ENCODE data around the gene TNXB.
A peak's percentile ranks its signal among the peaks of the same experiment; 100 is the strongest.
"Not testable (repeated sequence)": the region's sequence is repeated elsewhere in the genome, so short reads cannot be mapped to it uniquely, and the experiment has no call there.

The TNXB gene

DNA sequence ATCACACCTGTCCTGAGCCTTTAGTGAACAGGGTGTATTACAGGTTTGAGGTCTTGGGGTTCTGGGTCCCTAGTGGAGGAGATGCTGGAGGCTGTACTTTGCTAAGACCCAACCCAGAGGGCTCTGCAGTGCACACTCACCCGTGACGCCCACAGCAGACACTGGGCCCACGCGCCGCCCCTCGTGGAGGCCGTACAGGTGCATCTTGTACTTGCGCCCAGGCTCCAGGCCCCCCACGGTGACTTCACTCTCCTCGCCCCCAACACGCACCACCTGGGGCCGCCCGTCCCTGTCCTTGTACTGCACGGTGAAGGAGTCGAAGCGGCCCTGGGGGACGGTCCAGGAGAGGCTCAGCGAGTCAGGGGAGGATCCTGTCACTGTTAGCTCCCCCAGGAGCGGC lies 41.6 kb downstream of the TNXB start:
- DNase-seq, result not testable (repeated sequence)

DNA sequence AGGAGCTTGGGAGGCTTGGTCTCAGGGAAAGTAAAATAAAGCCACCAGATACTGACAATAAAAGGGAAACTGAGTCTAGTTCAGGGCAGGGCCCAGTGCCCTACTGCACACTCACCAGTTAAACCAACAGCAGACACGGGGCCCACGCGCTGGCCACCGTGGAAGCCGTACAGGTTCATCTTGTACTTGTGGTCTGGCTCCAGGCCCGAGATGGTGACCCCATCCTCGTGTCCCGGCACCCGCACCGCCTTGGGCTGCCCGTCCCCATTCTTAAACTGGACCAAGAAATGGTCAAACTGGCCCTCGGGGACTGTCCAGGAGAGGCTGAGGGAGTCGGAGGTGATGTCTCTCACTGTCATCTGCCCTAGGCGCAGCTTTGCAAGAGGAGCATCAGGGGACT lies 44.4 kb downstream of the TNXB start:
- no peak for DNase-seq

DNA sequence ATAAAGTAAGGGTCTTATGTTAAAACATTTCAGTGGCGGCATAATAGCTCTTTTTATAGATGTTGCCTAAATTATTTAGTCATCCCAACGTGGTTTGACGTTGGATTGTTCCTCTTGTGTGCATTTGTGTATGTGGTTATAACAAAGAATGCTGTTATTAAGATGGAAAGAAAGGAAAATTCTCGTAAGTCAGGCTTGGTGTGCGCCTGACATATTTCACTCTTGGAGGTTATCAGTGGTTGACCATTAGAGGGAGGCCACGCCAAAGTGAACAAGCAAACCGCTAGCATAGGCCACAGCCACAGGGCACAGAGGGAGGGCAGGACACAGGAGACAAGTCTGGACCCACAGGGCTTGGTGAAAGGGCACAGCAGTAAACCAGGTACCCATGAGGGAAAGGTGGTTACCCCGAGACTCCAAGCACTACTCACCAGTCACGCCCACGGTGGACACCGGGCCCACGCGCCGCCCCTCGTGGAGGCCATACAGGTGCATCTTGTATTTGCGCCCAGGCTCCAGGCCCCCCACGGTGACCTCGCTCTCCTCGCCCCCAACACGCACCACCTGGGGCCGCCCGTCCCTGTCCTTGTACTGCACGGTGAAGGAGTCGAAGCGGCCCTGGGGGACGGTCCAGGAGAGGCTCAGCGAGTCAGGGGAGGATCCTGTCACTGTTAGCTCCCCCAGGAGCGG lies 48.0 kb downstream of the TNXB start:
- DNase-seq, result no peak

DNA sequence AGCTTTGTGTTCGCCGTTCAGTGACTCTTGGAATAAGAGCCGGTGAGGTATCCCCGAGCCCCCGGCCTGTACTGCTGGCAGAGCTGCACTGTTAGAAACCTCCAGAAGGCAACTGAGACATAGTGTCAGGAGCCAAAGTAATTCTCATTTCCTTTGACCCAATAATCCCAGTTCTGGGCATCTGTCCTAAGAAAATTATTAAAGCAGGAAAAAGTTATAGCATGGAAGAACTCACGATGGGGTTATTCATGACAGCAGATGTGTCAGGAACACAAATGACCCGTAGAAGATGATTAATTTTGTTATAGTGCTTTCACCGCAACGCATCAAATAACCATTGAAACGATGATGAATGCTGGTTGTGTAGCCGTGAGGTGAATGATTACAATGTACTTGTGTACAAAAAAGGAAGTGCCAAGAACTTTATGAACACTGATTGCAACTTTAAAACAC lies 50.6 kb downstream of the TNXB start:
- peak in 5 of 58 donors; percentile 9 to 15 (median 10) for DNase-seq

DNA sequence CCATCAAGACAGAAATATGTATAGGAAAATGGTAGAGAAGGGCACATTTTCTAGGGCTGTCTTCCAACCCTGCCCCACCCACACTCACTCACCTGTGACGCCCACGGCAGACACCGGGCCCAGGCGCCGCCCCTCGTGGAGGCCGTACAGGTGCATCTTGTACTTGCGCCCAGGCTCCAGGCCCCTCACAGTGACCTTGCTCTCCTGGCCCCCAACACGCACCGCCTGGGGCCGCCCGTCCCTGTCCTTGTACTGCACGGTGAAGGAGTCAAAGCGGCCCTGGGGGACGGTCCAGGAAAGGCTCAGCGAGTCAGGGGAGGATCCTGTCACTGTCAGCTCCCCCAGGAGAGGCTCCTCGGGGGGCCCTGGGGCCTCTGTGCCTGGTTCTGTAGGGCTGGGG lies 51.2 kb downstream of the TNXB start:
- no peak for DNase-seq

DNA sequence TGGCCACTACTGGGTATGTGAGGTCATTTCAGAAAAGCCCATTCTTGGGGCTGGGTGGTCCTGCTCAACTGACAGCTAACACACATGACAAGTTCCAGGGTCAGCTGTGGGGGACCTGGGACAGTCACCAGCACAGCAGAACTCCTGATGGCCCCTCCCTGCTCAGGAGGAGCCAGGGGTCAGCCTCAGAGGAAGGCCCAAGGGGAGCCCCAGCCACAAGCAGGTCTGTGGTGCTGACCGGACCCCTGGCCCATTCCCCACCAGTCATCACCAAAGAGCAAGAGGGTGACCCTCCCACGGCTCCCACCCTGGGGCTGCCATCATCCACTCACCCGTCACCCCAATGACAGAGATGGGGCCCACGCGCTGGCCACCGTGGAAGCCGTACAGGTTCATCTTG lies 52.9 kb downstream of the TNXB start:
- DNase-seq, result no peak

DNA sequence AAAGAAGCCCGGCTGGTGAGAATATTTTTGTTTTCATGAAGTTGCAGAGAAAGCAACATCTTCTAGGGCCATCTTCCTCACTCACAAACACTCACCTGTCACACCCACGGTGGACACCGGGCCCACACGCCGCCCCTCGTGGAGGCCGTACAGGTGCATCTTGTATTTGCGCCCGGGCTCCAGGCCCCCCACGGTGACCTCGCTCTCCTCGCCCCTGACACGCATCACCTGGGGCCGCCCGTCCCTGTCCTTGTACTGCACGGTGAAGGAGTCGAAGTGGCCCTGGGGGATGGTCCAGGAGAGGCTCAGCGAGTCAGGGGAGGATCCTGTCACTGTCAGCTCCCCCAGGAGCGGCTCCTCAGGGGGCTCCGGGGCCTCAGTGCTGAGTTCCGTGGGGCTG lies 53.4 kb downstream of the TNXB start:
- DNase-seq, result not testable (repeated sequence)

DNA sequence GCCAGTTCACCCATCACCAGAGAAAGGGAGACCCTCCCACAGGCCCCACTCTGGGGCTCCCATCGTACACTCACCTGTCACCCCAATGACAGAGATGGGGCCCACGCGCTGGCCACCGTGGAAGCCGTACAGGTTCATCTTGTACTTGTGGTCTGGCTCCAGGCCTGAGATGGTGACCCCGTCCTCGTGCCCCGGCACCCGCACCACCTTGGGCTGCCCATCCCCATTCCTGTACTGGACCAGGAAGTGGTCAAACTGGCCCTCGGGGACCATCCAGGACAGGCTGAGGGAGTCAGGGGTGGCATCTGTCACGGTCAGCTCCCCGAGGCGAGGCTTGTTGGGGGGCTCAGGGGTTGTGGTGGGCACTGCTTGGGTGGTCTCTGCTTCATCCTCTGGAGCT lies 55.8 kb downstream of the TNXB start:
- DNase-seq, result not testable (repeated sequence)

DNA sequence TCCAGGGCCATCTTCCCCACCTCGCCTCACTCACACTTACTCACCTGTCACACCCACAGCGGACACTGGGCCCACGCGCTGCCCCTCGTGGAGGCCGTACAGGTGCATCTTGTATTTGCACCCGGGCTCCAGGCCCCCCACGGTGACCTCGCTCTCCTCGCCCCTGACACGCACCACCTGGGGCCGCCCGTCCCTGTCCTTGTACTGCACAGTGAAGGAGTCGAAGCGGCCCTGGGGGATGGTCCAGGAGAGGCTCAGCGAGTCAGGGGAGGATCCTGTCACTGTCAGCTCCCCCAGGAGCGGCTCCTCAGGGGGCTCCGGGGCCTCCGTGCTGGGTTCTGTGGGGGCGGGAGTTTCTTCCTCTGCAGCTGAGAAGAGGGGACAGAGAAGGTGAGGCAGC lies 56.5 kb downstream of the TNXB start:
- not testable (repeated sequence) for DNase-seq

DNA sequence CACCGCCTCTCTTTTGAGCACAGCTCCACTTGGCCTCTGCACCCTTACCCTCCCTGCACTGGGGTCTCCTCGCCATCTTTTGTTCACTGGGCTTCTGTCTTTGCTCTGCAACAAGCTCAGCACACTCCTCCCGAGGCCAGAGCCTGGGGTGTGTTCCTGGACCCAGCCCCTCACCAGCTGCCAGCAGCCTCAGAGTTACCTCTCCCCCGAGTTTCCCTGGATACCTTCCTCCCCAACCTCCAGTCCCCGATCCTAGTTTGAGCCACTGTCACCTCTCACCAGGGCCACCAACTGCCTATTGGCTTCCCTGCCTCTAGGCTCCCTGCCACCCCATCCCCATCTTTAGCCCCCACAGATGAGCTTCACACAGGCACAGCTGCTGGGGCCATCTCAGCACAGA lies 58.6 kb downstream of the TNXB start:
- DNase-seq, result no peak

DNA sequence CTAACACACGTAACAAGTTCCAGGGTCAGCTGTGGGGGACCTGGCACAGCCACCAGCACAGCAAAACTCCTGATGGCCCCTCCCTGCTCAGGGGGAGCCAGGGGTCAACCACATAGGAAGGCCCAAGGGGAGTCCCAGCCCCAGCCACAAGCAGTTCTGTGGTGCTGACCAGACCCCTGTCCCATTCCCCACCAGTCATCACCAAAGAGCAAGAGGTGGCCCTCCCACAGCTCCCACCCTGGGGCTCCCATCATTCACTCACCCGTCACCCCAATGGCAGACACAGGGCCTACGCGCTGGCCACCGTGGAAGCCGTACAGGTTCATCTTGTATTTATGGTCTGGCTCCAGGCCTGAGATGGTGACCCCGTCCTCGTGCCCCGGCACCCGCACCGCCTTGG lies 59.4 kb downstream of the TNXB start:
- not testable (repeated sequence) for DNase-seq

DNA sequence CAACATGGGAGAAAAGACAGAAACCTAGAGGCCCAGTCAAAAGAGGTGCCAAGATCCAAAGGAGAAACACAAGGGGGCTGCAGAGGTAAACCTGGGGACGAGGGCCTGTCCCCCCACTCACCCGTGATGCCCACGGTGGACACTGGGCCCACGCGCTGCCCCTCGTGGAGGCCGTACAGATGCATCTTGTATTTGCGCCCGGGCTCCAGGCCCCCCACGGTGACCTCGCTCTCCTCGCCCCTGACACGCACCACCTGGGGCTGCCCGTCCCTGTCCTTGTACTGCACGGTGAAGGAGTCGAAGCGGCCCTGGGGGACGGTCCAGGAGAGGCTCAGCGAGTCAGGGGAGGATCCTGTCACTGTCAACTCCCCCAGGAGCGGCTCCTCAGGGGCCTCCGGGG lies 60.0 kb downstream of the TNXB start:
- DNase-seq, result not testable (repeated sequence)

DNA sequence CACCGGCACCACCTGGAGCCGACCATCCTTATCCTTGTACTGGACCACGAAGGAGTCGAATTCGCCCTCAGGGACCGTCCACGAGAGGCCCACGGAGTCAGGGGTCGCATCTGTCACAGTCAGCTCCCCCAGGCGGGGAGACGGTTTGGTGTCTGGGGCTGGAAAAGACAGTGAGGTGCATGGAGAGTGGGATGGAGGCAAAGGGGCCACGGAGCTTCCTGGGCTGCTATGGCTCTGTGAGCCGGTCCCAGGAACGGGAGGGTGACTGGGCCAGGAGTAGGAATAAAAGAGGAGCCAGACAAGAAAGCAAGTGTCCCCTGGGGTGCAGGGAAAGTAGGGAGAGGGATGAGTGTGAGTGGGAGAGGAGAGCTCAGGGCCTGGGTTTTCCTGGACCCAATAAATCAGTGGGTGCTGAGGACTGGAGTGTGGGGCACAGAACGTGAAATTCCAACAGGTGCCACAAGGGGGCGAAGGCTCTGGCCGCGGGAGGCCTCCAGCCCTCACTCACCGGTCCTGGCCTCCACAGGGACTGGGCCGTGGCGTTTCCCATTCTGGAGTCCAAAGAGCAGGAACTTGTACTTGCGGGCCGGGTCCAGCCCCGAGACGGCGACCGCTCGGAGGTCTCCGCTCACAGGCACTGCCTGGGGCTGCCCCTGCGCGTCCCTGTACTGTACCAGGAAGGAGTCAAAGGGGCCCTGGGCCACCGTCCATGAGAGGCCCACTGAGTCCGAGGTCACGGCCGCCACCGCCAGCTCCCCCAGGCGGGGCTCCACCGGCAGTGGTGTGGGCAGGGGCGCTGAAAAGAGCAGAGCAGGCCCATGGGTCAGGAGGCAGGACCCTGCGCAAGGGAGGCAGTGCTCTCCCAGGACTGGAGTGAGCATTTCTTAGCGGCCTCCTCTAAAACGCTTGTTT lies 61.0 kb downstream of the TNXB start:
- DNase-seq, result peak in 39 of 58 donors; percentile 1 to 64 (median 27)

DNA sequence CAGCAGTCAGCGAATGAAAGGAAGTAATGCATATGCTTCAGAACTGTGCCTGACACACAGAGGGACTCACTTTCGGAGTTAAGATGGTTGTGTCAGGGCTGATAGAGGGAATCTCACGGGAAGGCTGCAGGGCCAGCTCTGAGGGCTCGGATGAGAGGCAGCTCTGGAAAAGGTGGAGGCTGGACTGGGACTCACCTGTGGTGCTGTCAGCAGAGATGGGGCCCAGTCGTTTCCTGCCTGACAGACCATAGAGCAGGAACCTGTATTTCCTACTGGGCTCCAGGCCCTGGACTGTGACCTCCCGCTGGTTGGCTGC lies 61.6 kb downstream of the TNXB start:
- no peak for DNase-seq

DNA sequence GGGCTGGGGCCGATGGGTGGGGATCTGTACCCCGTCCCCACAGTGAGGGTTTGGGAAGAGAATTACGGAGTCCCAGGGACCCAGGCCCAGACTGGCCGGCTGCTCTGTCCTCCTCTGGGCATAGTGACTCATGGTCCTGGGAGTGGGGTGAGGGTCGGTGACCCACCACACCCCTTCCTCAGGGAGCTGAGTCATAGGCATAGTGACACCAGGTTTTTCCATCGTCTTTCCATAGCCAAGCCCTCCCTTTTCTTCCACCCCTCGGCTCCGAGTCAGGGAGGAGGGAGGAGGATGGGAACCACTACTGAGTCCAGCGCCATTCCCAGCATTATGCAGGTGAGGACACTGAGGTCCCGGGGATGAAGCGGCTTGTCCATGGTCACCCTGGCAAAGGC lies 62.1 kb downstream of the TNXB start:
- DNase-seq, result peak in 6 of 58 donors; percentile 18 to 77 (median 44)

DNA sequence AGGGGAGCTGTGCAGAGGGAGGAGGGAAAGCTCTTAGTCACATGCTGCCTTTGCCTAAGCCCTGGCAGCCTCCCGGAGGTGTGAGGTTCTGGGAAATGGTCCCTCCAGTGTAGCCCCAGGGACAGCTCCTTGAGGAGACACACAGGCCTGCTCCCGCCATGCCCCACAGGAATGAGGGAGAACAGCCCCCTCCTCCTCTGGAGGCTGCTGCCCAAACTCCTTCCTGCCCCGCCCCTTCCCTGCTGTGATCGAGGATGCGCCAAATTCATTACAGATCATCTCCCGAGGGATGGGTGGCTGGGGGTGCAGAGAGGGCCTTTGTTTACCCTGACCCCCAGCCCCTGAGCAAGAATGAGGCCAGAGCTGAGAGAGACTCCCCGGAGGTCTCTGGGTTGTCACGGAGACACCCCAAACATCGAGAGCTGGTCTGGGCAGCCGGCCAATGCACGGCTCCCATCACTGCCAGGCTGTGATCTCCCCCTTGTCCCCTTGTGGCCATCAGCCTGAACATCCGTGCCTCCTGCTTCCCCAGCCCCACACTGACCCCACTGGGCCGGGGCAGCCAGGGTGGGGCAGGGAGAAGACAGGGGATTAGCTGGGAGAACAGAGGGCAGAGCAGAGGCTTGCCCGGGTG lies 62.6 kb downstream of the TNXB start:
- peak in 14 of 58 donors; percentile 0 to 77 (median 20) for DNase-seq

DNA sequence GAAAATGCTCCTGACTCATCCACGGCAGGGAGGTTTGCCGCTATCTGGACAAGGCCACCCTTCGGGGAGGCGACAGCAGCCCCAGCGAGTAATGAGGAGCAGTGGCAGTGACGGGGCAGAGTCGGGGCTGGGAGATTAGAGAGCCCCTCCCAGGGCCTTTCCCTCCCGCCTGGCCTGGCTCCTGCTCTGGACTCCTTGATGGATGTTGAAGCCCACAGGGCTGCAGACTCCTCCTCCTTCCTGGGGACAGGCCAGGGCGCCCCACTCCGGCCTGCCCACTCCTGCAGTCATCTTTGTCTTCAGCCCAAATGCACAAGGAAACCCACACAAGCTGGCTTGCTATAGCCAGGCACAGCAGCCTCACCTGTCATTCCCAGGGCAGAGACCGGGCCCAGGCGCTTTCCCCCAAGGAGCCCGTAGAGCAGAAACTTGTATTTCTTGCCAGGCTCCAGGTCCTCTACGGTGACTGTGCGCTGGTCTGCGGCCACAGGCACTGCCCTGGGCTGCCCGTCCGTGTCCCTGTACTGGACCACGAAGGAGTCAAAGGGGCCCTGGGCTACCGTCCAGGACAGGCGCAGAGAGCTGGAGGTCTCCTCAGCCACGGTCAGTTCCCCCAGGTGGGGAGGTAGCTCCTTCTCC lies 63.2 kb downstream of the TNXB start:
- no peak for DNase-seq

DNA sequence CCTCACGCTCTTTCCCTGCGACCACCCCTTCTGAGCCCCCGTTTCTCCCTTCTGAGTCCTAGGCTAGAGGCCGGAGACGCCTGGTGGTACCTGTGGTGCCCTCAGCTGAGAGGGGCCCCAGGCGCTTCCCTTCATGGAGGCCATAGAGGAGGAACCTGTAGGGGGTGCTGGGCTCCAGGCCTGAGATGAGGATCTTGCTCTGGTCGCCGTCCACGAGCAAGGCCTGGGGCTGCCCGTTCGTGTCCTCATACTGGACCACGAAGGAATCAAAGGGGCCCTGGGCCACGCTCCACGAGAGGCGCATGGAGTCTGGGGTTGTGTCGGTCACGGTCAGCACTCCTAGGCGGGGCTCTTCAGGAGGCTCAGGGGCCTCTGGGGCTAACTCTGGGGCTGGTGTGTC lies 64.2 kb downstream of the TNXB start:
- not testable (repeated sequence) for DNase-seq

DNA sequence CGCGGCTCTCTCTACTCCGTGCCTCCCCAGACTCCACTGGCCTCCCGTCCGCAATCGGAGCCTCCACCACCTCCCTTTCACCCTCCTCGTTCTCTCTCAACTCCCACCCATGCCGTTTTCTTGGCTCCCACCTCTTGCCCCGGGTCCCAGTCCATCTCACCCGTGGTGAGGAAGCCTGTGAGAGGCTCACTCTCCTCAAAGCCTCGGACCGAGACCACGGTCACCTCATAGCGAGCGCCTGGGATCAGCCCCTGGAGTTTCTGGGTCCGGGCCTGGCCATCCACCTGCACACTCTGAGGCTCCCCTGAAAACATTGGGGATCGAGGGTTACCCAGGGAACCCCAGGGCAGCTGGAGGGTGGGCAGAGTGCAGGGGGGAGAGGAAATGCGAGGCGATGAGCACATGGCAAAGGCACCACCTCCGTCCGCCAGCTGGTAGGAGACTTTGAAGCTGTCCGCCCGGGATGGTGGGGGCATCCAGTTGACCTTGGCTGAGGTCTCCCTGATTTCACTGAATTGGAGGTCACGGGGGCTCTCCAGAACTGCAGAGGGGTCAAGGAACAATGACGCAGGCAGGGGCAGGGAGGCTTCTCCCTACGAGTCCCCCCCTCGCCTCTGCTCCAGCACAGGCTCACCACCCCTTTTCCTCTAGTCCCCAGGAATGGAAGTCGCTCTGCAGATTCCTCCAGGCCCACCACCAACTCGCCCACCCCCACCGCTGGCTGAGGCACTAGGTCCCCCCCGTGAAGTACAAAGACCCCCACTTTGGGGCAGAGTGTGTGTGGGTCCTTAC lies 65.4 kb downstream of the TNXB start:
- DNase-seq, result not testable (repeated sequence)

DNA sequence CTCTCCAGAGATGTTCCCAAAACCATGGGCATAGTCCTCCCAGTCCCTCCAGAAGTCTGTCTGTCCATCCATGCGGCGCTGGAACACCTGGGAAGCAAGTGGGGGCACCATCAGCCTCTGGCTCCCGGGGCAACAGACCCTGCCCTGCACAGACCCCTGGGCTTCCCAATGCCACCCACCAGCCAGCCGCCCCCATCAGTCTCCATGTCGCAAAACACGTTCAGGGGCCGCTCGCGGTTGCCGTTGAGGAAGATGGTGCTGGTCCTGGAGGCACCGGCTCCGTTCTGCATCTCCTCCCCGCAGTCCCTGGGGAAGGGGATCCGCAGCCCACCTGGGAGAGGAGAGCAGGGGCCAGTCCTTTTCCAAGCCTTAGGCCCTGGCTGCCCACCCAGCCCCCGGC lies 66.9 kb downstream of the TNXB start:
- not testable (repeated sequence) for DNase-seq

DNA sequence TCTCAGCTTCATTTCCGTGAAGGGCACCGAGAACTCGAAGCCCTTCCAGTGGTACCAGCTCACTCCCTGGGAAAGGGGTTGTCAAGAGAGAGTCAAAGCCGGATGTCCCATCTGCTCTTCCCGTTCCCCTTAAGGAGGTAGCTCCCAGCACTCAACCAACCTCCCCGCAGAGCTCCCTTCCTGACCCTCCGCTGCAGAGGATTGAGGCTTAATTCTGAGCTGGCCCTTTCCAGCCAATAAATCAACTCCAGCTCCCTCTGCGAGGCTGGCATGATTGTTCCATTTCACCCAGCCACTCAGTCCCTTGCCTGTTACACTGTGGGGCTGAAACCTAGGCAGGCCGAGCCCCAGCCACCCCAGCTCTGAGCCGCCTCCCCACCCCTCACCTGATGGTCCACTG lies 67.8 kb downstream of the TNXB start:
- not testable (repeated sequence) for DNase-seq
